Lower lobe of right lung (tissue), 2 donors: ENCODE data around the gene ITGAD. TPM values are rescaled to one million over a fixed set of nuclear protein-coding genes. Genes with fewer than 3 reads are reported as not detected.
"Not testable (repeated sequence)": the region's sequence is repeated elsewhere in the genome, so short reads cannot be mapped to it uniquely, and the experiment has no call there.

Experiments used
- ATAC-seq, 2 donors: fragments of 200-7000 bp; cut with Tn5 transposase; one replicate each; pipeline ENCODE4 v1.9.1; 2020 to 2022; ENCODE audit warnings: mild to moderate bottlenecking in 2 of 2, moderate library complexity in 2 of 2
- DNase-seq: peaks from one replicate; pipeline ENCODE4 v3.0.0-alpha.2; 2020
- H3K27ac ChIP-seq: fragments of 200-600 bp; one replicate; pipeline ENCODE4 v1.8.0; 2022
- H3K27me3 ChIP-seq: fragments of 200-600 bp; one replicate; pipeline ENCODE4 v1.8.0; 2022; ENCODE audit warnings: low read depth
- H3K36me3 ChIP-seq: fragments of 200-600 bp; one replicate; pipeline ENCODE4 v1.8.0; 2022; ENCODE audit warnings: mild to moderate bottlenecking
- H3K4me1 ChIP-seq: fragments of 200-600 bp; one replicate; pipeline ENCODE4 v1.8.0; 2022
- H3K4me3 ChIP-seq: fragments of 200-600 bp; one replicate; pipeline ENCODE4 v1.8.0; 2022; ENCODE audit warnings: mild to moderate bottlenecking
- H3K9me3 ChIP-seq: fragments of 200-600 bp; one replicate; pipeline ENCODE4 v1.8.0; 2022
- intact Hi-C: fragments of 100-400 bp; cut with DNase I; formaldehyde crosslinking; loops from one replicate; pipeline ENCODE4 v1.11.0; 2022
- total RNA-seq: library from RNA; stranded (reverse); fragmentation: NEBNext Ultra II Directional; extraction: Animal tissue kit (Norgen Biotek cat#: 25700); gene quantifications from one replicate; pipeline ENCODE4 v1.2.1, GENCODE V29; 2021
- TF ChIP-seq, protein P1 (sequence below): fragments of 200-600 bp; IDR thresholded peaks from one replicate; pipeline ENCODE4 v1.8.0; 2022; ENCODE audit warnings: antibody characterized with exemption, mild to moderate bottlenecking
- donor health status: DM: no; HTN: yes; CAD: no; lungs with severe emphysema.

ITGAD gene
- total RNA-seq, 1 donor from 2014 or later: 0.62 TPM

DNA sequence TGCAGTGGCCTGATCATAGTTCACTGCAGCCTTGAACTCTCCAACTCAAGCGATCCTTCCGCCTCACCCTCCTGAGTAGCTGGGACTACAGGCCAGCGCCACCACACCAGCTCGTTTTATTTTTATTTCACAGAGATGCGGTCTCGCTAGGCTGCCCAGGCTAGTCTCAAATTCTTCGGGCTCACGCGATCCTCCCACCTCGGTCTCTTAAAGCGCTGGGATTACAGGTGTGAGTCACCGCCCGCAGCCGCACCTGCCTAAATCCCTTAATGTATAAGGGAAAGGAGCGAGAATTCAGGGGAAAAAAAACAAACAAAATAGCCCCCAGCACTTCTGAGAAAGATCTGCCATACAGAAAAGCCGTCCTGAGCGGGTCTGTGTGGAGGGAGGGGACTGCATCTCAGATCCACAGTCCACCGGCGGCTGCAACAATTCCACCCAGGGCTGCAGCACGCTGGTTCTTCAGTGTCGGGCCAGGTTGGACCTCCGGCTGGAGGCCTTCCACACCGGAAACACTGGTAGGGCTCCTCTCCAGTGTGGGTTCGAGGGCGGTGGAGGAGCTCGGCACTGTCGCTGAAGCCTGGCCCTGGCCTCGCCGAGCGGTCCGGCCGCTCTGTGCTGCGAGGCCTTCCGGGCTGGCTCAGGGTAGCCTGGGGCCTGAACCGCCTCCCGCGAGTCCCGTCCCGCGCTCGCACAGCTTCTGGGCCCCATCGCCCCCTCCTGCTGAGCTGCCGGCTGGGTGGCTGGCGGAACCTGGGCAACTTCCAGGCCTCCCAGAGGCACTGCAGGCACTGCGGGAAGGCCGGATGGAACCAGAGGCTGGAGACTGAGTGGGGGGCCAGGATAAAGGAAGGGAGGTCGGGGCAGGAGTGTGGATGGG, 42.4 kb downstream of the ITGAD start:
- Histone ChIP-seq H3K4me3 (no peak overlapping the region), H3K9me3 (no peaks in the 10 kb centered on the region), H3K27ac (no peak overlapping the region), H3K36me3 (no peaks in the 10 kb centered on the region), H3K27me3 (no peaks in the 10 kb centered on the region), H3K4me1 (no peaks in the 10 kb centered on the region)
- no peak for DNase-seq
- peak in 1 of 2 donors; percentile 36 for ATAC-seq
- TF ChIP-seq, protein P1, sequence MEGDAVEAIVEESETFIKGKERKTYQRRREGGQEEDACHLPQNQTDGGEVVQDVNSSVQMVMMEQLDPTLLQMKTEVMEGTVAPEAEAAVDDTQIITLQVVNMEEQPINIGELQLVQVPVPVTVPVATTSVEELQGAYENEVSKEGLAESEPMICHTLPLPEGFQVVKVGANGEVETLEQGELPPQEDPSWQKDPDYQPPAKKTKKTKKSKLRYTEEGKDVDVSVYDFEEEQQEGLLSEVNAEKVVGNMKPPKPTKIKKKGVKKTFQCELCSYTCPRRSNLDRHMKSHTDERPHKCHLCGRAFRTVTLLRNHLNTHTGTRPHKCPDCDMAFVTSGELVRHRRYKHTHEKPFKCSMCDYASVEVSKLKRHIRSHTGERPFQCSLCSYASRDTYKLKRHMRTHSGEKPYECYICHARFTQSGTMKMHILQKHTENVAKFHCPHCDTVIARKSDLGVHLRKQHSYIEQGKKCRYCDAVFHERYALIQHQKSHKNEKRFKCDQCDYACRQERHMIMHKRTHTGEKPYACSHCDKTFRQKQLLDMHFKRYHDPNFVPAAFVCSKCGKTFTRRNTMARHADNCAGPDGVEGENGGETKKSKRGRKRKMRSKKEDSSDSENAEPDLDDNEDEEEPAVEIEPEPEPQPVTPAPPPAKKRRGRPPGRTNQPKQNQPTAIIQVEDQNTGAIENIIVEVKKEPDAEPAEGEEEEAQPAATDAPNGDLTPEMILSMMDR: no peak
- intact Hi-C loops: no loop called here

DNA sequence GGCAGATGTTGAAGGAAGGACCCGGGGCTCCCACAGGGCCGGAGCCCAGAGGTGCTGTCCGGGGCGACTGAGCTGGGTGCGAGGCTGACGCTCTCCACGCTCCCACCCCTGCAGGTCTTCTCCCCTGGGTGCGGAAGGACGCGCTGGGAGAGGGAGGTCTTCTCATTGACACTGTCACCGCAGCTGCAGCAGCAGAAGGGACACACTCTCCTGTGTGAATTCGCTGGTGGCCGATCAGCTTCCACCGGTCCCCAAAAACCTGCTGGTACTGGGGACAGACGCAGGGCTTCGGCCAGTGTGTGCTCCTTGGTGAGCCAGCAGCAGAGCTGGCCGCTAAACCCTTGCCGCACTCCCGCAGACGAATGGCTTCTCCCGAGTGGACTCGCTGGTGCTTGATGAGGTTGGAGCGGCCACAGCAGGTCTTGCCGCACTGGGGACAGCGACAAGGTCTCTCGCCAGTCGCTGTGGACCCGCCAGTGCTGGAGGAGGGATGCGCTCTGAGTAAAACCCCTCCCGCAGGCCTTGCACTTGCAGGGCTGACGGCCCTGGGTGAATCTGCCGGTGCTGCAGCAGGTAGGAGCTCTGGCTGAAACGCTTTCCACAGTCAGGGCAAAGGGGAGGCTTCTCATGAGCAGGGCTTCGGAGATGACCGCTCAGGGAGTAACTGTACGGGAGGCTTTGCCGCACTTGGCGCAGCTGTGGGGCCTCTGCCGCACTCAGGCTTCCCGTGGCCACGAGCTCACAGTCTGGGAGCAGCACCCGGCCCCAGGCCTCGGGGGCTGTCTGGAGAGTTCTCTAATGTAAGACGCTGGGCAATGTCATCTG, 43.3 kb downstream of the ITGAD start:
- intact Hi-C loops: no loop called here
- ATAC-seq (peak in 1 of 2 donors; percentile 25), DNase-seq (no peak)
- TF ChIP-seq, protein P1: no peak
- no peak overlapping the region for H3K4me3 ChIP-seq
- no peaks in the 10 kb centered on the region for H3K9me3 ChIP-seq
- H3K4me1 ChIP-seq: no peaks in the 10 kb centered on the region
- H3K27ac ChIP-seq: no peak overlapping the region
- H3K27me3 ChIP-seq: no peaks in the 10 kb centered on the region
- H3K36me3 ChIP-seq: no peaks in the 10 kb centered on the region

DNA sequence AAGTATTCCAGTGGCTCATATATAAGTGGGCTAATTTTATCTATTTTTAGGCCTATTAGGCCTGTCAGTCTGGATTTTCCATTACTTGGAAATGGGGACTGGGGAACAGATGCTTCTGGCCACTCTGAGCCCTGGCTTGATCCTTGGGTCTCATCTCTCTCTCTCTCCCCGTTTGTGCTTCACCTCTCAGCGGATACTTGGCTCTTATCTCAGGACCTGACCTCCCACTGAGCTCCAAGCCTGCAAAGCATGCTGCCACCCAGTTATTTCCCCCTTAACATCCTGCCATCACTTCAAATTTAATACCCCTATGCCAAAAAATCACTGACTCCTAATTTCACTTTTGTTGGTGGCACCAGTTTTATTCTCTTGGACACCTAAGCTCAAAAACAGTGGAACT, 45.3 kb downstream of the ITGAD start:
- Histone ChIP-seq H3K9me3 (no peaks in the 10 kb centered on the region), H3K4me1 (peaks cover 9% of the 10 kb centered on the region), H3K27ac (no peak overlapping the region), H3K36me3 (no peaks in the 10 kb centered on the region), H3K4me3 (no peak overlapping the region), H3K27me3 (no peaks in the 10 kb centered on the region)
- TF ChIP-seq, protein P1: no peak
- DNase-seq: no peak
- ATAC-seq: no peak
- intact Hi-C loops: no loop called here

DNA sequence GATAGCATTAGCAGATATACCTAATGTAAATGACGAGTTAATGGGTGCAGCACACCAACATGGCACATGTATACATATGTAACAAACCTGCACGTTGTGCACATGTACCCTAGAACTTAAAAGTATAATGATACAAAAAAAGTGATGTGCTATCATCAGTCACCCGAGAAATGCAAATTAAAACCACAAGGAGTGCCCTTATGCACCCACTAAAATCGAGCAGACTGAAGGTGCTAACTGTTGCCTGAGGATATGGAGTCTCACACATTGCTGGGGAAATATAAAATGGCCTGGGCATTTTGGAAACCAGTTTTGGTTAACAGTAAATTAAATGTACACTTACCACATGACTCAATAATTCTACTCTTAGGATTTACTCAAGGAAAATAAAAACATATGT, 45.9 kb downstream of the ITGAD start:
- H3K36me3 ChIP-seq, H3K27ac ChIP-seq, DNase-seq, ATAC-seq, H3K27me3 ChIP-seq, intact Hi-C loops, H3K4me3 ChIP-seq, H3K4me1 ChIP-seq, H3K9me3 ChIP-seq: not testable (repeated sequence)

DNA sequence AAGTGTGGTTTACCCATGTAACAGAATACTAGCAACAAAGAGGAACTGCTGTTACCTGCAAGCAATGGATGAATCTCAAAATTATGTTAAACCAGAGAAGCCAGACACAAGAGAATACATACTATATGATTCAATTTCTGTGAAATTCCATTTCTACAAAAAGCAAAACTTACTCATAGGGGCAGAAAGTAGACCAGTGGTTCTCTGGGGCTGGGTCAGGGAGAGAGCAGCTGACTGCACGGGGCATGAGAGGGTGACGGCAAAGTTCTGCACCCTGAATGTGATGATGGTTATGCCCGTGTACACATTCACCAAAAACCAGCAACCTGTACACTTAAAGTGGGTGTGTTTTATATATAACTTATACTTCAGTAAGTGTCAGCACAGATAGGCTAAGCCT, 46.4 kb downstream of the ITGAD start:
- Histone ChIP-seq H3K36me3 (no peaks in the 10 kb centered on the region), H3K27me3 (no peaks in the 10 kb centered on the region), H3K4me3 (no peak overlapping the region), H3K4me1 (peaks cover 9% of the 10 kb centered on the region), H3K9me3 (no peaks in the 10 kb centered on the region), H3K27ac (no peak overlapping the region)
- DNase-seq: no peak
- no peak for ATAC-seq
- TF ChIP-seq, protein P1: no peak
- intact Hi-C loops: no loop called here
